ENCODE measurements around the gene STKLD1. TPM values are rescaled to one million over a fixed set of nuclear protein-coding genes. Genes with fewer than 3 reads are reported as not detected.

Gene STKLD1
- total and polyA plus RNA-seq, 9 of the 15 experiments (the other 6 are each of a cell fraction or from before 2014, with no cell fraction given): 0.10 to 0.65 (median 0.33) TPM; not detected in 2

GRCh38 chr9:133425049-133425632 is 49.0 kb downstream of the STKLD1 start:
- no peak overlapping the region for H3K27ac ChIP-seq (ENCODE audit: extremely low read depth, low read depth, low read length)
- H3K4me1 ChIP-seq (replicated peaks in 1 of 2; ENCODE audit: control insufficient read depth in 2 of 2, insufficient read depth in 2 of 2, low read length in 2 of 2): peaks cover 13 to 40% of the 10 kb centered on the region in 2 experiments; a peak in 3 of 5 replicates
- FAIRE-seq: no peak
- WGBS (ENCODE audit: insufficient coverage, low coverage, missing lambda C conversion rate): 8% methylated on average over 19 of the region's 22 CpGs
- H3K9me3 ChIP-seq (replicated peaks; ENCODE audit: control insufficient read depth, insufficient read depth, low read depth, low read length): no peaks in the 10 kb centered on the region
- no peaks in the 10 kb centered on the region for H3K36me3 ChIP-seq (ENCODE audit: control insufficient read depth, insufficient read depth, low read length)
- ChIA-PET CTCF (ENCODE audit: low intra/inter-chr PET ratio) (no interaction called here), POLR2A (interaction anchor here (1.5 to 1.7 kb wide), 2 partner anchors 8 to 53 kb away, joined by 3 to 5 read pairs; no protein-coding TSS in a partner anchor)
- H3K27me3 ChIP-seq (ENCODE audit: control insufficient read depth in 2 of 2, insufficient read depth in 2 of 2, low read length in 2 of 2): peaks cover 24 to 34% of the 10 kb centered on the region in 2 experiments
- peaks cover 3% of the 10 kb centered on the region for H3K9me1 ChIP-seq (ENCODE audit: control insufficient read depth, insufficient read depth, low read length)
- in situ Hi-C loops (cut with MboI) (no loop called here), intact Hi-C loops (cut with micrococcal nuclease) (no loop called here)
- no peak for ATAC-seq
- no peaks in the 10 kb centered on the region for H4K20me1 ChIP-seq (replicated peaks; ENCODE audit: control insufficient read depth, insufficient read depth, low read length)
- BruUV-seq (replicated peaks): no TSS peak
- H2AFZ ChIP-seq (ENCODE audit: low read depth, low read length): no peak overlapping the region
- H3K79me2 ChIP-seq (ENCODE audit: control insufficient read depth, insufficient read depth, low read length): no peaks in the 10 kb centered on the region
- no peak overlapping the region; a peak in 1 of 4 replicates for H3K9ac ChIP-seq (ENCODE audit: insufficient read depth in 1 of 2, low read depth in 2 of 2, low read length in 2 of 2)
- no peak for DNase-seq (ENCODE audit: extremely low read depth in 1 of 4, low spot score in 3 of 4)
- H3K4me2 ChIP-seq (ENCODE audit: insufficient read depth, low read length): no peak overlapping the region
- H3K4me3 ChIP-seq: no peak overlapping the region
- TF ChIP-seq, protein P1, sequence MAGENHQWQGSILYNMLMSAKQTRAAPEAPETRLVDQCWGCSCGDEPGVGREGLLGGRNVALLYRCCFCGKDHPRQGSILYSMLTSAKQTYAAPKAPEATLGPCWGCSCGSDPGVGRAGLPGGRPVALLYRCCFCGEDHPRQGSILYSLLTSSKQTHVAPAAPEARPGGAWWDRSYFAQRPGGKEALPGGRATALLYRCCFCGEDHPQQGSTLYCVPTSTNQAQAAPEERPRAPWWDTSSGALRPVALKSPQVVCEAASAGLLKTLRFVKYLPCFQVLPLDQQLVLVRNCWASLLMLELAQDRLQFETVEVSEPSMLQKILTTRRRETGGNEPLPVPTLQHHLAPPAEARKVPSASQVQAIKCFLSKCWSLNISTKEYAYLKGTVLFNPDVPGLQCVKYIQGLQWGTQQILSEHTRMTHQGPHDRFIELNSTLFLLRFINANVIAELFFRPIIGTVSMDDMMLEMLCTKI (IDR thresholded peaks at IDR 0.05; ENCODE audit: partially characterized antibody): no peak
- no peak for TF ChIP-seq UBTF (IDR thresholded peaks at IDR 0.05; ENCODE audit: borderline replicate concordance in 1 of 2, low read depth in 2 of 2, low read length in 2 of 2)
- TF ChIP-seq HNRNPK (IDR thresholded peaks at IDR 0.05; ENCODE audit: low read depth, low read length, poor library complexity, severe bottlenecking): no peak
- no peak for TF ChIP-seq U2AF2 (optimal IDR thresholded peaks at IDR 0.05; ENCODE audit: low read depth, low read length)
- TF ChIP-seq, protein P2, sequence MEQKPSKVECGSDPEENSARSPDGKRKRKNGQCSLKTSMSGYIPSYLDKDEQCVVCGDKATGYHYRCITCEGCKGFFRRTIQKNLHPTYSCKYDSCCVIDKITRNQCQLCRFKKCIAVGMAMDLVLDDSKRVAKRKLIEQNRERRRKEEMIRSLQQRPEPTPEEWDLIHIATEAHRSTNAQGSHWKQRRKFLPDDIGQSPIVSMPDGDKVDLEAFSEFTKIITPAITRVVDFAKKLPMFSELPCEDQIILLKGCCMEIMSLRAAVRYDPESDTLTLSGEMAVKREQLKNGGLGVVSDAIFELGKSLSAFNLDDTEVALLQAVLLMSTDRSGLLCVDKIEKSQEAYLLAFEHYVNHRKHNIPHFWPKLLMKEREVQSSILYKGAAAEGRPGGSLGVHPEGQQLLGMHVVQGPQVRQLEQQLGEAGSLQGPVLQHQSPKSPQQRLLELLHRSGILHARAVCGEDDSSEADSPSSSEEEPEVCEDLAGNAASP (IDR thresholded peaks at IDR 0.05): no peak
- no peak for TF ChIP-seq TGIF2 (CRISPR knock-in tag; IDR thresholded peaks at IDR 0.05)
- no peak for TF ChIP-seq THRB (CRISPR knock-in tag; conservative IDR thresholded peaks at IDR 0.05)
- no peak for TF ChIP-seq PCBP1 (IDR thresholded peaks at IDR 0.05; ENCODE audit: low read depth, low read length, poor library complexity, severe bottlenecking)
- no peak for TF ChIP-seq NR3C1 (CRISPR knock-in tag; IDR thresholded peaks at IDR 0.05)
- no peak for TF ChIP-seq E4F1 (CRISPR knock-in tag; IDR thresholded peaks at IDR 0.05; ENCODE audit: borderline replicate concordance)
- TF ChIP-seq PHF20 (IDR thresholded peaks at IDR 0.05; ENCODE audit: partially characterized antibody): no peak
- TF ChIP-seq TARDBP (IDR thresholded peaks at IDR 0.05): no peak
- TF ChIP-seq DIDO1 (tag; IDR thresholded peaks at IDR 0.05; ENCODE audit: low read depth): no peak

Measured in K562 (cell line).